ENCODE results near the gene HAUS3.
A peak's percentile ranks its signal among the peaks of the same experiment; 100 is the strongest.

Gene HAUS3

GRCh38 chr4:2289311-2289954 is 47.5 kb upstream of the HAUS3 start:
- TF ChIP-seq GLIS1 (tag by site-specific recombination; IDR thresholded peaks at IDR 0.05) (peak; percentile 87), IKZF3 (tag by site-specific recombination; IDR thresholded peaks at IDR 0.05) (no peak), ZIC2 (tag by site-specific recombination; IDR thresholded peaks at IDR 0.05) (peak; percentile 10; the same call in 1 of the 2 replicates), ZBTB49 (tag by site-specific recombination; IDR thresholded peaks at IDR 0.05; ENCODE audit: low read depth) (no peak)
- Histone ChIP-seq H3K9me3 (ENCODE audit: control insufficient read depth, insufficient read depth, low read depth, low read length) (no peaks in the 10 kb centered on the region), H3K4me1 (ENCODE audit: control insufficient read depth, insufficient read depth, low read length) (no peaks in the 10 kb centered on the region), H3K36me3 (ENCODE audit: control insufficient read depth in 2 of 2, insufficient read depth in 1 of 2, low read length in 2 of 2) (no peaks in the 10 kb centered on the region), H3K4me3 (ENCODE audit: low read depth, low read length) (no peak overlapping the region), H3K27ac (ENCODE audit: extremely low read depth, low read depth, low read length) (no peak overlapping the region)
- ChIA-PET POLR2A (interaction anchor here (0.6 kb wide), 1 partner anchor 26 kb away, joined by 3 read pairs; no protein-coding TSS in a partner anchor), CTCF (no interaction called here)

- ChIA-PET POLR2A (no interaction called here), CTCF (no interaction called here)
- TF ChIP-seq ZNF701 (tag by site-specific recombination; IDR thresholded peaks at IDR 0.05): no peak
- TF ChIP-seq SCRT2 (tag by site-specific recombination; IDR thresholded peaks at IDR 0.05): peak; percentile 38; the same call in 1 of the 2 replicates
- TF ChIP-seq ZNF280C (tag by site-specific recombination; IDR thresholded peaks at IDR 0.05): no peak
- TF ChIP-seq ZNF561 (tag by site-specific recombination; IDR thresholded peaks at IDR 0.05; ENCODE audit: borderline replicate concordance): no peak
- Histone ChIP-seq H3K9me3 (ENCODE audit: control insufficient read depth, insufficient read depth, low read depth, low read length) (no peaks in the 10 kb centered on the region), H3K4me3 (ENCODE audit: low read depth, low read length) (no peak overlapping the region), H3K4me1 (ENCODE audit: control insufficient read depth, insufficient read depth, low read length) (no peaks in the 10 kb centered on the region), H3K36me3 (ENCODE audit: control insufficient read depth in 2 of 2, insufficient read depth in 1 of 2, low read length in 2 of 2) (no peaks in the 10 kb centered on the region), H3K27ac (ENCODE audit: extremely low read depth, low read depth, low read length) (no peak overlapping the region)
Observed at GRCh38 chr4:2288051-2288541, 46.2 kb upstream of the HAUS3 start.

- TF ChIP-seq ZNF24 (tag by site-specific recombination; IDR thresholded peaks at IDR 0.05) (no peak), ZNF660 (tag by site-specific recombination; IDR thresholded peaks at IDR 0.05) (no peak), ZNF555 (tag by site-specific recombination; conservative IDR thresholded peaks at IDR 0.05) (no peak), TRIM28 (IDR thresholded peaks at IDR 0.05; ENCODE audit: borderline replicate concordance, low read length) (no peak), ZNF155 (tag by site-specific recombination; IDR thresholded peaks at IDR 0.05) (no peak), OVOL3 (tag by site-specific recombination; IDR thresholded peaks at IDR 0.05) (no peak), TCF7L2 (IDR thresholded peaks at IDR 0.05; ENCODE audit: borderline replicate concordance, low read depth, low read length) (no peak), ZNF302 (tag by site-specific recombination; IDR thresholded peaks at IDR 0.05; ENCODE audit: low read depth) (no peak), ZNF335 (tag by site-specific recombination; conservative IDR thresholded peaks at IDR 0.05) (no peak), ZNF48 (tag by site-specific recombination; IDR thresholded peaks at IDR 0.05) (no peak), GLI4 (tag by site-specific recombination; IDR thresholded peaks at IDR 0.05) (no peak), MYNN (tag by site-specific recombination; IDR thresholded peaks at IDR 0.05; ENCODE audit: borderline replicate concordance) (no peak)
- H3K27ac ChIP-seq (ENCODE audit: extremely low read depth, low read depth, low read length): no peak overlapping the region
- ChIA-PET CTCF (no interaction called here), POLR2A (no interaction called here)
- H3K9me3 ChIP-seq (ENCODE audit: control insufficient read depth, insufficient read depth, low read depth, low read length): no peaks in the 10 kb centered on the region
- no peaks in the 10 kb centered on the region for H3K36me3 ChIP-seq (ENCODE audit: control insufficient read depth in 2 of 2, insufficient read depth in 1 of 2, low read length in 2 of 2)
- H3K4me1 ChIP-seq (ENCODE audit: control insufficient read depth, insufficient read depth, low read length): no peaks in the 10 kb centered on the region
- H3K4me3 ChIP-seq (ENCODE audit: low read depth, low read length): no peak overlapping the region
Observed at GRCh38 chr4:2287594-2287915, 45.6 kb upstream of the HAUS3 start.

All from HEK293 (cell line).